ENCODE results near the gene APOL5.

Gene APOL5

DNA sequence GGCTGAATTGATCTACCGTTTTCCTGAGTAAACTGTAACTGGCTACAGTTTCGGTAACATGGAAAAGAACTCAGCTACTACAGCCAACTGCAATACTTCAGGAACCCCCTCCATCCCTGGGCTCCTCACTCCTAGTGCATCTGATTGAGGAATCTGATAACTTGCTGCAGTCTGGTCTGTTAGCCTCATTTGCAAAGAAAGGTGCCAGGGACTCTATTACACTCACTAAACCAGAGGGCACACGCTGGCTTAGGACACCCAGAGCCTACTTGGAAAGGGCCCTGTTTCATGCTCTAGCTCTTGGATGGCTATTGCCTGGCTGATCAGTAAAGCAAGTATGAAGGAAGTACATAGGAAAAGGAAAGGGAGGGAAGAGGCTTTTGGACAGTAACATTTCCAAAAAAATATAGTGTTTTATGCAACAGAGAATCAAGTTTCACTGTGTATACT lies 22.3 kb downstream of the APOL5 start:
- DNase-seq (ENCODE audit: low read depth in 2 of 2), result no peak
- H3K4me3 ChIP-seq (replicated peaks in 1 of 2; ENCODE audit: low read depth in 2 of 2, low read length in 2 of 2), result no peak overlapping the region
- TF ChIP-seq CTCF (IDR thresholded peaks at IDR 0.05; ENCODE audit: low read depth, low read length), result no peak

- no peak for DNase-seq (ENCODE audit: low read depth in 2 of 2)
- no peak overlapping the region for H3K4me3 ChIP-seq (replicated peaks in 1 of 2; ENCODE audit: low read depth in 2 of 2, low read length in 2 of 2)
- no peak for TF ChIP-seq CTCF (IDR thresholded peaks at IDR 0.05; ENCODE audit: low read depth, low read length)
These were observed 22.9 kb downstream of the APOL5 start for GRCh38 chr22:35740616-35741015.

DNA sequence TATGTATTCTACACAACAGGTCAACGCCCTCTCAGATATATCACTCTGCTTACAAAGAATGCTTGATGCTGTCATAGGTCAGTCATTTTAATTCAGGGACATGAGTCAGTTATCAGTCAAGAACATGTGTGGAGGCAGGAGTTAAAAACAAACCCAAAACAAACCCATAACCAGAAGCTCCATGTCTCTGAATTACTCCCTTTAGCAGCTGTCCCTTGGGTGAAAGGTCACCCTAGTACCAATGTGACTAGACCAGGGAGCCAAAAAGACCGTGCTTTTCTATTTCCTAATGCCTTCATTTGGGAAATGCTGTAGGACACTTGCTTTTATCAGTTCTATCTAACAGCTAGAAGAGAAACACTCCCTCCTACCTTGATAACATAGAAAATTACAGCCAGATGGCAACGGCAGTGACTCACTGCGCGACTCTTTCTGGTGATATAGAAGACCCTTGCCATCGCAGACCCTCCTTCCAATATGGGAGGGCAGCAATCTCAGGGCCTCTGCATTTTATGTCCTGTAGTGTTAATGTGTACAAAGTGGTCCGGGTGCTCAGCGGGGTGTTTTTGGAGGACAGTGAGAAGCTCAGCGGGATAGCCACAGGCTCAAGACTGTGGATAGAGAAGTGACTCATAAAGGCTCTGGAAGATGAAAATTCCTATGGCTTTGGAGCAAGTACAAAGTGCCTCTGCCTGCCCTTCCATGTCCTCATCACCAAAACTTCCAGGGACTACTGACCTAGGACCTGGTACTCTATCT lies 24.8 kb downstream of the APOL5 start:
- DNase-seq (ENCODE audit: low read depth in 2 of 2), result peak; percentile 64 to 80
- TF ChIP-seq CTCF (IDR thresholded peaks at IDR 0.05; ENCODE audit: low read depth, low read length), result no peak
- no peak overlapping the region for H3K4me3 ChIP-seq (replicated peaks in 1 of 2; ENCODE audit: low read depth in 2 of 2, low read length in 2 of 2)

- peak in 1 of 2 donors; percentile 32 for DNase-seq (ENCODE audit: low read depth in 2 of 2)
- H3K4me3 ChIP-seq (replicated peaks in 1 of 2; ENCODE audit: low read depth in 2 of 2, low read length in 2 of 2), result no peak overlapping the region
- TF ChIP-seq CTCF (IDR thresholded peaks at IDR 0.05; ENCODE audit: low read depth, low read length), result no peak
These were observed 25.7 kb downstream of the APOL5 start for GRCh38 chr22:35743326-35743860.

DNA sequence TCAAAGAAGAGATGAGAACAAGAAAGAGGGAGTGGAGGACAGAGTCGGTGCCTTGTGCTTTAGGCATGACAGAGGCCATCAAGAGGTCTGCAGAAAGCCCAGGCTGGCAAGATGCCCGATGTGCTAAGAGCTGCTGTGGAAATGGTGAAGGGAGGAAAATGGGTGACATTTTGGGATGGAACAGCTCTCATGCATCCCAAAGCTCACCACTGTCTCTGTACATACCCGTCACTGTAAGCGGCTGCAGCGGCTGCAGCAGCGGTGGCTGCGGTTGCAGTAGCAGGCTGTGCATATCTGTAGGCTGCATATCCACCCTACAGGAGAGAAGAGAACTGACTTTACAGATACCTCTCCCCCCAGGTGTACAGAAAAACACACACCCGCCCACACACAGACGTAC lies 28.6 kb downstream of the APOL5 start:
- TF ChIP-seq CTCF (IDR thresholded peaks at IDR 0.05; ENCODE audit: low read depth, low read length), result no peak
- DNase-seq (ENCODE audit: low read depth in 2 of 2), result no peak
- H3K4me3 ChIP-seq (replicated peaks in 1 of 2; ENCODE audit: low read depth in 2 of 2, low read length in 2 of 2), result no peak overlapping the region

- H3K4me3 ChIP-seq (replicated peaks in 1 of 2; ENCODE audit: low read depth in 2 of 2, low read length in 2 of 2), result no peak overlapping the region
- TF ChIP-seq CTCF (IDR thresholded peaks at IDR 0.05; ENCODE audit: low read depth, low read length), result no peak
- peak in 1 of 2 donors; percentile 24 for DNase-seq (ENCODE audit: low read depth in 2 of 2)
These were observed 29.5 kb downstream of the APOL5 start for GRCh38 chr22:35746946-35747703.

Measured in cardiac fibroblast (primary cell).